HepG2 (cell line): ENCODE results near the gene CEP78. TPM values are rescaled to one million over a fixed set of nuclear protein-coding genes. Genes with fewer than 3 reads are reported as not detected.
A peak's percentile ranks its signal among the peaks of the same experiment; 100 is the strongest.

ENCODE experiments used
- ATAC-seq: fragments of 200-7000 bp; cut with Tn5 transposase; 3 replicates; pipeline ENCODE4 v1.9.1; 2020; ENCODE audit warnings: mild to moderate bottlenecking, moderate library complexity
- BruUV-seq: library from RNA; stranded (reverse); fragments of 400-500 nt; replicated peaks from 2 replicates; lab custom pipeline; 2021; lab: Mats Ljungman, UMichigan
- CTCF ChIA-PET: fragments of 300-600 bp; formaldehyde crosslinking; extraction: SDS; loops from one replicate; lab custom pipeline; 2021; ENCODE audit warnings: low total read pairs, inconsistent platforms, low intra/inter-chr PET ratio; lab: Yijun Ruan, JAX
- POLR2A ChIA-PET: fragments of 350-600 bp; sonication (Branson Sonifier 250); formaldehyde crosslinking; loops from one replicate; lab custom pipeline; 2020; ENCODE audit warnings: antibody characterized with exemption, inconsistent platforms; lab: Yijun Ruan, JAX
- DNase-seq: peaks from one replicate; pipeline ENCODE4 v3.0.0-alpha.2; 2015; ENCODE audit warnings: low spot score
- FAIRE-seq: peaks from 3 replicates; lab custom pipeline; 2011; peaks lifted over from hg19 to GRCh38; lab: Jason Lieb, UNC
- H2AFZ ChIP-seq: one replicate; pipeline ENCODE4 v1.6.1; 2011; ENCODE audit warnings: low read length, inconsistent platforms
- H3K27ac ChIP-seq: fragments of 300-600 bp; 3 replicates; pipeline ENCODE4 v1.8.0; 2011; ENCODE audit warnings: mixed run types, mild to moderate bottlenecking, mixed read lengths, low read length, inconsistent platforms; ENCODE audit not compliant: insufficient read depth; ENCODE audit errors: extremely low read length
- H3K27me3 ChIP-seq, 2 experiments: fragments of 200-600 bp in 1 of 2; 2 replicates in 1 of 2; 3 replicates in 1 of 2; pipeline versions ENCODE4 v1.6.0 to v1.8.0; 2011; ENCODE audit warnings: low read length in 2 of 2, mild to moderate bottlenecking in 2 of 2, moderate library complexity in 2 of 2, inconsistent platforms in 1 of 2; ENCODE audit not compliant: insufficient read depth in 2 of 2, control insufficient read depth in 1 of 2
- H3K36me3 ChIP-seq, 2 experiments: fragments of 200-600 bp in 1 of 2; replicated peaks in 1 of 2; 2 replicates in 1 of 2; 3 replicates in 1 of 2; pipeline versions ENCODE4 v1.5.1 to v1.8.0; 2011; ENCODE audit warnings: low read length in 2 of 2, inconsistent platforms in 1 of 2; ENCODE audit not compliant: insufficient read depth in 2 of 2, control insufficient read depth in 1 of 2
- H3K4me1 ChIP-seq: 2 replicates; pipeline ENCODE4 v1.5.1; 2012; ENCODE audit warnings: low read length, inconsistent platforms; ENCODE audit not compliant: insufficient read depth
- H3K4me2 ChIP-seq: 2 replicates; pipeline ENCODE4 v1.6.0; 2011; ENCODE audit warnings: low read depth, low read length, inconsistent platforms
- H3K4me3 ChIP-seq, 3 experiments: fragments of 200-600 bp in 1 of 3; sonication (generic), shearing (Covaris generic) in 1 of 3; replicated peaks in 1 of 3; 2 replicates each; pipeline ENCODE4 v1.5.1; 2011 to 2016; ENCODE audit warnings: low read length in 3 of 3, inconsistent platforms in 2 of 3, low read depth in 2 of 3, mild to moderate bottlenecking in 2 of 3, control low read depth in 1 of 3, mixed read lengths in 1 of 3; ENCODE audit not compliant: insufficient read depth in 1 of 3
- H3K79me2 ChIP-seq: one replicate; pipeline ENCODE4 v1.6.1; 2011; ENCODE audit warnings: low read length, inconsistent platforms; ENCODE audit not compliant: insufficient read depth
- H3K9ac ChIP-seq: 2 replicates; pipeline ENCODE4 v1.6.0; 2011; ENCODE audit warnings: mild to moderate bottlenecking, low read depth, low read length, inconsistent platforms; ENCODE audit not compliant: insufficient read depth
- H3K9me3 ChIP-seq: 2 replicates; pipeline ENCODE4 v1.5.1; 2012; ENCODE audit warnings: mild to moderate bottlenecking, low read length
- H4K20me1 ChIP-seq: 2 replicates; pipeline ENCODE4 v1.6.0; 2011; ENCODE audit warnings: inconsistent platforms, mild to moderate bottlenecking, low read length, moderate library complexity; ENCODE audit not compliant: insufficient read depth
- ARID5B ChIP-seq: IDR thresholded peaks from 2 replicates; pipeline ENCODE4 v1.4.0; 2020; ENCODE audit warnings: mild to moderate bottlenecking, missing genetic modification reagents
- BCL6 ChIP-seq: IDR thresholded peaks from 2 replicates; pipeline ENCODE4 v1.6.1; 2016; ENCODE audit warnings: missing genetic modification reagents, missing compliant biosample characterization
- CEBPB ChIP-seq: IDR thresholded peaks from 2 replicates; pipeline ENCODE4 v1.6.1; 2011; ENCODE audit warnings: low read depth, low read length, improper control_type of control experiment, borderline replicate concordance
- CEBPG ChIP-seq: IDR thresholded peaks from 2 replicates; pipeline ENCODE4 v1.6.1; 2016
- HNF4A ChIP-seq: sonication (generic); formaldehyde crosslinking; IDR thresholded peaks from 2 replicates; pipeline ENCODE4 v1.4.0; 2020; ENCODE audit warnings: missing genetic modification reagents
- MLLT10 ChIP-seq: sonication (generic); formaldehyde crosslinking; IDR thresholded peaks from 2 replicates; pipeline ENCODE4 v1.4.0; 2020; ENCODE audit warnings: missing genetic modification reagents
- MLXIP ChIP-seq: sonication (generic); formaldehyde crosslinking; IDR thresholded peaks from 2 replicates; pipeline ENCODE4 v1.9.0; 2021; ENCODE audit warnings: missing genetic modification reagents, borderline replicate concordance
- NPAS2 ChIP-seq: sonication (generic); formaldehyde crosslinking; IDR thresholded peaks from 2 replicates; pipeline ENCODE4 v1.8.0; 2022; ENCODE audit warnings: mild to moderate bottlenecking, missing genetic modification reagents, borderline replicate concordance
- TBL1XR1 ChIP-seq: fragments of 150-350 bp; IDR thresholded peaks from 2 replicates; pipeline ENCODE4 v1.6.1; 2014; ENCODE audit warnings: borderline replicate concordance, low read length; ENCODE audit not compliant: partially characterized antibody
- ZNF142 ChIP-seq: sonication (generic); formaldehyde crosslinking; IDR thresholded peaks from 2 replicates; pipeline ENCODE4 v1.4.0; 2020; ENCODE audit warnings: missing genetic modification reagents
- ZNF224 ChIP-seq: sonication (generic); formaldehyde crosslinking; IDR thresholded peaks from 2 replicates; pipeline ENCODE4 v1.5.0; 2020; ENCODE audit warnings: mild to moderate bottlenecking, missing genetic modification reagents
- WGBS: methylation state at CpG from one replicate; pipeline ENCODE4 v1.1.6; 2017; ENCODE audit warnings: low lambda C conversion rate; 5-methylcytosine and 5-hydroxymethylcytosine counted together
- in situ Hi-C: cut with HindIII; loops from 2 replicates; pipeline ENCODE4 v1.10.0; 2017; ENCODE audit warnings: low pct_unique_long_range_greater_than_20kb; ENCODE audit not compliant: extremely low pct_ligation_motif_present
- intact Hi-C: fragments of 100-400 bp; cut with micrococcal nuclease; formaldehyde crosslinking; loops from one replicate; pipeline ENCODE4 v1.10.0; 2022; ENCODE audit not compliant: unreplicated experiment
- polyA plus RNA-seq, 8 experiments: library from polyadenylated mRNA; depleted of rRNA in 3 of 8; stranded (reverse) in 7 of 8; unstranded in 1 of 8; fragments of >200 nt; fragmentation: Illumina TruSeq in 4 of 8; extraction: Trizol in 4 of 8; gene quantifications; 2 replicates each; pipeline versions ENCODE4 v1.2.1 to v1.2.3, GENCODE V29; 2011 to 2016; ENCODE audit warnings: low read depth in 4 of 8, missing spikeins in 1 of 8, mixed read lengths in 1 of 8; ENCODE audit not compliant: insufficient read depth in 1 of 8
- total RNA-seq, 5 experiments: library from RNA; depleted of rRNA; stranded (reverse); fragments of >200 nt; fragmentation: Illumina TruSeq; extraction: Trizol; gene quantifications; 2 replicates each; pipeline ENCODE4 v1.2.3, GENCODE V29; 2016; ENCODE audit warnings: low read depth in 1 of 5

CEP78 gene
- total and polyA plus RNA-seq, 2 of the 13 experiments (the other 11 are each of a cell fraction or from before 2014, with no cell fraction given), result 5.1 to 30.8 TPM

GRCh38 chr9:78288214-78288892, 52.5 kb downstream of the CEP78 start:
- H3K4me3 ChIP-seq, result no peak overlapping the region
- H3K27ac ChIP-seq, result peak overlapping the region; percentile 54
- H3K9me3 ChIP-seq, result no peaks in the 10 kb centered on the region
- peaks cover 77% of the 10 kb centered on the region for H3K4me1 ChIP-seq
- 60% methylated on average over 8 of the region's 8 CpGs for WGBS
- H2AFZ ChIP-seq, result no peak overlapping the region
- H3K4me2 ChIP-seq, result no peak overlapping the region
- H3K9ac ChIP-seq, result no peak overlapping the region
- ATAC-seq (no peak), DNase-seq (peak; percentile 29), FAIRE-seq (no peak)
- in situ Hi-C loops (no loop called here), intact Hi-C loops (no loop called here)
- BruUV-seq, result no TSS peak
- ChIA-PET CTCF (no interaction called here), POLR2A (interaction anchor here (6.1 kb wide), 1 partner anchor 9 kb away, joined by 107 read pairs; the partner anchor contains the start of gene PSAT1)
- H3K79me2 ChIP-seq, result no peaks in the 10 kb centered on the region
- H4K20me1 ChIP-seq, result no peaks in the 10 kb centered on the region
- H3K36me3 ChIP-seq, result no peaks in the 10 kb centered on the region
- no peaks in the 10 kb centered on the region for H3K27me3 ChIP-seq
- peak; percentile 24; the same call in 1 of the 2 replicates for TF ChIP-seq BCL6
- TF ChIP-seq CEBPG (CRISPR knock-in tag), result peak; percentile 44; the same call in 1 of the 2 replicates
- TF ChIP-seq MLLT10 (CRISPR knock-in tag), result no peak
- TF ChIP-seq ZNF224, result no peak
- TF ChIP-seq HNF4A (CRISPR knock-in tag), result peak; percentile 40; the same call in 1 of the 2 replicates
- TF ChIP-seq CEBPB, result peak; percentile 53; the same call in 1 of the 2 replicates
- no peak for TF ChIP-seq MLXIP (CRISPR knock-in tag)
- TF ChIP-seq TBL1XR1, result no peak
- TF ChIP-seq NPAS2 (CRISPR knock-in tag), result no peak
- no peak for TF ChIP-seq ZNF142 (CRISPR knock-in tag)
- TF ChIP-seq ARID5B (CRISPR knock-in tag), result 0 out of 2 replicates have a peak, but pooled peaks have one; percentile 20
